NCI-H1048 (cell line): ENCODE measurements around the gene FBXO47.
"Not testable (repeated sequence)": the region's sequence is repeated elsewhere in the genome, so short reads cannot be mapped to it uniquely, and the experiment has no call there.

ENCODE experiments used
- DNase-seq: peaks from one replicate; lab custom pipeline; 2025; lab: John Stamatoyannopoulos, UW

Gene FBXO47

GRCh38 chr17:38922538-38923297 is 44.5 kb downstream of the FBXO47 start:
- no peak for DNase-seq

- no peak for DNase-seq
These were observed 45.3 kb downstream of the FBXO47 start for GRCh38 chr17:38921756-38922411.

DNA sequence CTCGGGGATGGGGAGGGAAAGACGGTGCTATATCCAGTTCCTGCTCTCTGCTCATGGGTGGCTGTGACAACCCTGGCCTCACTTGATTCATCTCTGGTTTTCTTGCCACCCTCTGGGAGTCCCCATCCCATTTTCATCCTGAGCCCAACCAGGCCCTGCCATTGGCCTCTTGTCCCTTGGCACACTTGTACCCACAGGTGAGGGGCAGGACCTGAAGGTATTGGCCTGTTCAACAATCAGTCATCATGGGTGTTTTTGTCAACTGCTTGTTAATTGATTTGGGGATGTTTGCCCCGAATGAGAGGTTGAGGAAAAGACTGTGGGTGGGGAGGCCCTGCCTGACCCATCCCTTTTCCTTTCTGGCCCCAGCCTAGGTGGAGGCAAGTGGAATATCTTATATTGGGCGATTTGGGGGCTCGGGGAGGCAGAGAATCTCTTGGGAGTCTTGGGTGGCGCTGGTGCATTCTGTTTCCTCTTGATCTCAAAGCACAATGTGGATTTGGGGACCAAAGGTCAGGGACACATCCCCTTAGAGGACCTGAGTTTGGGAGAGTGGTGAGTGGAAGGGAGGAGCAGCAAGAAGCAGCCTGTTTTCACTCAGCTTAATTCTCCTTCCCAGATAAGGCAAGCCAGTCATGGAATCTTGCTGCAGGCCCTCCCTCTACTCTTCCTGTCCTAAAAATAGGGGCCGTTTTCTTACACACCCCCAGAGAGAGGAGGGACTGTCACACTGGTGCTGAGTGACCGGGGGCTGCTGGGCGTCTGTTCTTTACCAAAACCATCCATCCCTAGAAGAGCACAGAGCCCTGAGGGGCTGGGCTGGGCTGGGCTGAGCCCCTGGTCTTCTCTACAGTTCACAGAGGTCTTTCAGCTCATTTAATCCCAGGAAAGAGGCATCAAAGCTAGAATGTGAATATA is 46.6 kb downstream of the FBXO47 start:
- DNase-seq = no peak

- DNase-seq = no peak
These were observed 47.7 kb downstream of the FBXO47 start for GRCh38 chr17:38919316-38920078.

GRCh38 chr17:38918916-38919315 is 48.3 kb downstream of the FBXO47 start:
- DNase-seq = no peak

DNA sequence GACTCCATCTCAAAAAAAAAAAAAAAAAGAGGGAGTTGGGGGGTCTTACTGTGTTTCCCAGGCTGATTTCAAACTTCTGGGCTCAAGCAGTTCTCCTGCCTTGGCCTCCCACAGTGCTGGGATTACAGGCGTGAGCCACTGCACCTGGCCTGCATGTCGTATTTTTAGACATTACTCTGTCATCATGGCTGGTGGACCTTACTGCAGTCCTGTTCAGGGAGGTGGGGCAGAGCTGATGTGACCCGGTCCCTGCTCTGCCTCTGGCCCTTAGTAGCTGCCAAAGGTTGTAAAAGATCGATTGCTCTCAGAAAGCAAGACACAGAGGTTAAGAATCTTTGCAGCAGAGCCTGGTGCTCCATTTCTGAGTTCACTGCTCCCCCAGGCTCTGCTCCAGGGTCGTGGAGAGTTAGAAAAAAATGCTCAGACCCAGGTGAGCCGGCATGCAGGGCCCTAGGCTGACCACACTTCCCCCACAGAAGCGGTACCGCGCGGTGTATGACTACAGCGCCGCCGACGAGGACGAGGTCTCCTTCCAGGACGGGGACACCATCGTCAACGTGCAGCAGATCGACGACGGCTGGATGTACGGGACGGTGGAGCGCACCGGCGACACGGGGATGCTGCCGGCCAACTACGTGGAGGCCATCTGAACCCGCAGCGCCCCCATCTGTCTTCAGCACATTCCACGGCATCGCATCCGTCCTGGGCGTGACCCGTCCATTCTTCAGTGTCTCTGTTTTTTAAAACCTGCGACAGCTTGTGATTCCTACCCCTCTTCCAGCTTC is 48.9 kb downstream of the FBXO47 start:
- no peak for DNase-seq

DNA sequence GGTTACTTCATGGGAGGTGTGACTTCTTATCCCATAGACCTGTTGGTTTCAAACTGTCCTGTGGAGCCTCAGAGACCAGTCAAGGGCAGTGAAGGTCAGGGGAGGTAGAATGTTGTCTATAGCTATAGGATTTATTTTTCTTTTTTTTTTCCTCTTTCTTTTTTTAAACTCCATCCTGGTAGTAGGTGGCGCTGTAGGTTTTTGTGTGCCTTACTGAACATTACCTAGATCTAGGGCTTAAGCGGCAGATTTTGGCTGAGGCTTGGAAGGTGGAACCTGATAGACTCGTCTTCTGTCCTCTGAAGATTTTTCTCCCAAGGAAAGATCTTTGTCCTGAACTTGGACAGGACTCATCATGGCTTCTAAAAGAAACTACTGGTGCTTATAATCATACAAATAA is 49.9 kb downstream of the FBXO47 start:
- DNase-seq = no peak

DNA sequence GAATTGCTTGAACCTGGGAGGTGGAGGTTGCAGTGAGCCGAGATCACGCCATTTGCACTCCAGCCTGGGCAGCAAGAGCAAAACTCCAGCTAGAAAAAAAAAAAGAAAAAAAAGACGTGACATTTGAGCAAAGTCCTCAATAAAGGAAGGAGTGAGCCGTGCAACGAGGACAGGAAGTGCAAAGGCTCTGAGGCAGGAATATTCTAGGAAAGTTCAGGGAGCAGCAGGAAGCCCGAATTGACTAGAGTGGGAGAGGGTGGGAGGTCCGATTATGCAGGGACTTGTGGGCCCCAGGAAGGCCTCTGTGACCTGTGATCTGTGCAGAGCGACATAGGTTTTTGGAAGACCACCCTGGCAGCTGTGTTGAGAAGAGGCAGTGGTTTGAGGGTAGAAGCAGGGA is 50.4 kb downstream of the FBXO47 start:
- no peak for DNase-seq

DNA sequence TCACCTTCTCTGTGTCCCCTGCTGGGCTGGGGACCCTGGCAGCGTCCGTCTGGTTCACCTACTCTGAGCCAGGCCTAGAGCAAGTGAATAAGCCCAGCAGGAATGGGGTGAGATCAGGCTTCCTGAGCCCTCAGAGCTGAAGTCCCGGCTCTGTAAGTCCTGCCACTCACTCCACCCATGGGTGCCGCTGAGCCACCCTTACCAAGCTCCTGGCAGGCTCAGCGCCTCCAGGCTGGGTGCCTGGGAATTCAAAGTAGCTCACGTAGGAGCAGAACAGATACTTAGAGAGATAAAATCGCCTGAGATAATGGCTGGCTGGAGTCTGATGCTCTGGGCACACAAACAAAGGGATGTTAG is 51.6 kb downstream of the FBXO47 start:
- no peak for DNase-seq

GRCh38 chr17:38914741-38915638 is 52.2 kb downstream of the FBXO47 start:
- no peak for DNase-seq

DNA sequence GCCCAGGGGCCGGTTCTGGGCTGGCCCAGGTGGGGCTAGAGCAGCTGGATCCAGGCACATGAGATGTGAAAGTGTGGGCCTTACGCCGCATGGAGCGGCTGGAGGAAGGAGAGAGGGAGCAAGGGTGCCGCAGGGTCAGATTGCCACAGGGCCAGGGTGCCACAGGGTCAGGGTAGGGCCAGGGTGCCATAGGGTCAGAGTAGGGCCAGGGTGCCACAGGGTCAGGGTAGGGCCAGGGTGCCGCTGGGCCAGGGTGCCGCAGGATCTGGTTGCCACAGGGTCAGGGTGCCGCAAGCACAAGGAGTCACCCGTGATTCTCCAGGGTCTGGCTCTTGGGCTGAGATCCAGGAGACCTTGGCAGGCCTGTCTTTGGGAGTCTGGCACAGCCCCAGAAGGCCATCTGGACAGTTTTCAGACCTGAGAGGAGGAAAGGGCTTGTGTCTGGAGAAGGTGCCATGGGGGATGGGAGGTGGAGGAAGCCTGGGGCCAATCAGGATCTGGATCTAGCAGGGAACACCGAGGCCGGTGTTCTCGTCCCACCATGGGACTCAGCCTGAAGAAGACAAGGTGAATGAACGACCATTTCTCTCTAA is 54.9 kb downstream of the FBXO47 start:
- no peak for DNase-seq

DNA sequence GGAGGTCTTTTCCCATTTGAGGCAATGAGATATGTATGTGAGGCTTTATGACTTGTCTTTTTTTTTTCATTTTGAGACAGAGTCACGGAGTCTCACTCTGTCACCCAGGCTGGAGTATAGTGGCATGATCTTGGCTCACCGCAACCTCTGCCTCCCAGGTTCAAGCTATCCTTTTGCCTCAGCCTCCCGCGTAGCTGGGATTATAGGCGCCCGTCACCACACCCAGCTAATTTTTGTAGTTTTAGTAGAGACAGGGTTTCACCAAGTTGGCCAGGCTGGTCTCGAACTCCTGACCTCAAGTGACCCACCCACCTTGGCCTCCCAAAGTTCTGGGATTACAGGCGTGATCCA is 55.5 kb downstream of the FBXO47 start:
- DNase-seq = not testable (repeated sequence)

GRCh38 chr17:38911081-38911730 is 56.0 kb downstream of the FBXO47 start:
- no peak for DNase-seq

- no peak for DNase-seq
These were observed 56.9 kb downstream of the FBXO47 start for GRCh38 chr17:38910325-38910724.

- DNase-seq = no peak
These were observed 58.5 kb downstream of the FBXO47 start for GRCh38 chr17:38908676-38909181.

DNA sequence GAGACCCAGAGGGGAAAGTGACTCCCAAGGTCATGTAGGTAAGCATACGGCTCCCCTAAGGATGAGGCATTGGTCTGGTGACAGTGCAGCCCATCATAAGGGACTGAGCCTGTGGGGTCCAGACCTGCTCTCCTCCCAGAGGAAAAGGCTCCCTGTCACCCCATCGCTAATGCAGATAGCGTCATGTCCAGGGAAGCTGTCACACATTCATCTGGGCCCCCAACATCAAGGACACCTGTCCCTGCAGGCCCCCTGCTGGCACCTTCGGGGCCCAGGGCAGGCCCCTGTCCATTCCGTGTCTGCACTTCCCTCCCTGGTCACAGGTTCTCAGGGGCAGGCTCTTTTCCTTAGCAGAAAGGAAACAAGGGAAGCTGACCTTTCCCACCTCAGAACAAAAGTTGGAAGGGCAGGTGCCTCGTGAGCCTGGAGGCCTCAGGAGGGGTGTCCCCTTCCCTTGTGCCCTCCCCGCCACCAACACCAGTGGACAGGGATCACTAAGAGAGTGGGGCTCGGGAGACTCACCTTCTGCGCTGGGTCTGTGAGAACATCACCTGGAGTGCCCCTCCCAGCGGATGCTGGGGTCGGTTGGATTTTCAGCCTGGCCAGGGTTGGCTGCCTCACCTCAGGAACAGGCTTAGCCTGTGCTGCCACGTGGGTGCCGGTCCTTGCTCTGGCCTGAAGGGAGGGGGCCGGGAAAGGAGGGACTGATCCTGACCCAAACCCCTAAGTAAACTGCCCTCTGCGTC is 59.1 kb downstream of the FBXO47 start:
- DNase-seq = no peak

- no peak for DNase-seq
These were observed 60.6 kb downstream of the FBXO47 start for GRCh38 chr17:38906460-38907228.

DNA sequence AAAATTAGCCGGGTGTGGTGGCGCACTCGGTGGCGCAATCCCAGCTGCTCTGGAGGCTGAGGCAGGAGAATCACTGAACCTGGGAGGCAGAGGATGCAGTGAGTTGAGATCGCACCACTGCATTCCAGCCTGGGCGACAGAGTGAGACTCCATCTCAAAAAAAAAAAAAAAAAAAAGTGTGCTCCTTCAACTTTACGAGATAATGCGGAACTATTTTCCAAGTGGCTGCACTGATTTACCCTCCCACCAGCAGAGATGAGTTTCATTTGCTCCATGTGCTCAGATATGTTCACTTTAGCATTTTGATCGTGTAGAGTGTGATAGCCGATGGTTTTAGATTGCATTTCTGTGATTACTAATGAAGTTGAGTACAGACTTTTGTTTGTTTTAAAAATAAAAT is 61.8 kb downstream of the FBXO47 start:
- DNase-seq = no peak
